ENCODE data around the gene HERC4.
"Not testable (repeated sequence)": the region's sequence is repeated elsewhere in the genome, so short reads cannot be mapped to it uniquely, and the experiment has no call there.

HERC4 gene

GRCh38 chr10:68043030-68043429 lies 32.1 kb downstream of the HERC4 start:
- DNase-seq, result no peak

- DNase-seq, result no peak
Measured at GRCh38 chr10:68032113-68032512, 43.0 kb downstream of the HERC4 start.

DNA sequence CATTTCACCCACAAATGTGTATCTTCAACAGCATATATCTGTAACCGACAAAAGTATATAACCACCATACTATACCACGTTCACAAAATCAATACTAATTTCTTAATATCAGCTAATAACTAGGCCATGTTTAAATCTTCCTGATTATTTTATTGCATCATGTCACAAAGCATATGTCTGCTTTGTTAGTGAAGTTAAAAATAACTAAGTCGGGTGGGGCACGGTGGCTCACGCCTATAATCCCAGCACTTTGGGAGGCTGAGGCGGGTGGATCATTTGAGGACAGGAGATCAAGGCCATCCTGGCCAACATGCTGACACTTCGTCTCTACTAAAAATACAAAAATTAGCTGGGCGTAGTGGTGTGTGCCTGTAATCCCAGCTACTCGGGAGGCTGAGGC lies 47.7 kb downstream of the HERC4 start:
- no peak for DNase-seq

- DNase-seq, result no peak
Measured at GRCh38 chr10:68023292-68023691, 51.8 kb downstream of the HERC4 start.

- DNase-seq, result not testable (repeated sequence)
Measured at GRCh38 chr10:68022324-68022723, 52.8 kb downstream of the HERC4 start.

- not testable (repeated sequence) for DNase-seq
Measured at GRCh38 chr10:68016519-68016918, 58.6 kb downstream of the HERC4 start.

GRCh38 chr10:68010426-68010940 lies 64.6 kb downstream of the HERC4 start:
- no peak for DNase-seq

DNA sequence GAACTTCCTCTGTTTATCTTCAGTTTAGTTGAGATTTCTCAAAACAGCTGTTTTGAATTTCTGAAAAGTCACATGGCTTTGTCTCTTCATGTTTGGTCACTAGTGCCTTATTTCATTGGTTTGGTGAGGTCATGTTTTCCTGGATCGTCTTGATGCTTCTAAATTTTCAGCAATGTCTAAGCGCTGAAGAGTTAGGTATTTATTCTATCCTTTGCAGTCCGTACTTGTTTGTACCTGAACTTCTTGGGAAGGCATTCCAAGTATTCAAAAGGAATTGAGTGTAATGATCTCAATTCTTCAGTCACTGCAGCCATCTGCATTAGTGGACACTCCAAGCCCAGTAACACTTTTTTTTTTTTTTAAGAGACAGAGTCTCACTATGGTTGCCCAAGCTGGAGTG lies 67.7 kb downstream of the HERC4 start:
- DNase-seq, result no peak

- no peak for DNase-seq
Measured at GRCh38 chr10:68001539-68001938, 73.5 kb downstream of the HERC4 start.

GRCh38 chr10:68001000-68001399 lies 74.1 kb downstream of the HERC4 start:
- DNase-seq, result no peak

DNA sequence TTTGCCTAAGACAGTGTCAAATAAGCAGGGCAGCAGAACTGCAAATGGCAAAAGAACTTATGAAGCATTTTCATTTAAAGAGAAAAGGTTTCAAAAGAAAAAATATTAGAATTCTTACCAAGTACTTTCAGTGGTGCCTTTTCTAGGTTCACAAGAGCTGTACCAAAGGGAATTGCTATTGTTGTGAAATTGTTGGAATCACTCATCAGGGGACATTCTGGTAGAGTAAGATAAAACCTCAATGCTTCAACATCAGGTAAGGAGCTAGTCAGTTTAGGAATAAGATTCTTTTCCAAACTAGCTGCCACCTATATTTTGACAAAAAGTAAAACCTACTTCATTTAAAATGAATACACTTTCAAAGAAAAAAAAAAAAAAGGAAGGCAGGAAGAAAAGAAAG lies 85.0 kb downstream of the HERC4 start:
- DNase-seq, result no peak

GRCh38 chr10:67988606-67989005 lies 86.5 kb downstream of the HERC4 start:
- DNase-seq, result no peak

DNA sequence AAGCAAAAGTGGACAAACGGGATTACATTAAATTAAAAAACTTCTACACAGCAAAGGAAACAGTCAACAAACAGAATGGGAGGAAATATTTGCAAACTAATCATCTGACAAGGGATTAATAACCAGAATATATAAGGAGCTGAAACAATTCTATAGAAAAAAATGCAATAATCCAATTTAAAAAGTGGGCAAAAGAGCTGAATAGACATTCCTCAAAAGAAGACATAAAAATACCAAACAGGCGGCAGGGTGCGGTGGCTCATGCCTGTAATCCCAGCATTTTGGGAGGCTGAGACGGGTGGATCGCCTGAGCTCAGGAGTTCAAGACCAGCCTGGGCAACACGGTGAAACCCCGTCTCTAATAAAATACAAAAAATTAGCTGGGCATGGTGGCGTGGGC lies 92.5 kb downstream of the HERC4 start:
- not testable (repeated sequence) for DNase-seq

DNA sequence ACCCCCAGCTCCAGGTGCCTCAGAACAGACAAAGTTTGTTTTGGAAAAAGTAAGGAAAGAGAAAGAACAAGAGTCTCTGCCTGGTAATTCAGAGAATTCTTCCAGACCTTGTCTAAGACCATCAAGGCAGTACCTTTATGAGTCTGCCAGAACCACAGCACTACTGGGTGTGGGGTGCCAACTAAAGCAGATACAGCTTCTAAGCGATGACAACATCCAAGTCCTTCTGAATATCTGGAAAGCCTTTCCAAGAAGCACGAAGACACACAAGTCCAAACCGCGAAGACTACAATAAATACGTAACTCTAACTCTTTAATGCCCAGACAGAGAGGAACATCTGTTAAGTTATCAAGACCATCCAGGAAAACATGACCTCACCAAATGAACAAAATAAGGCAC lies 96.3 kb downstream of the HERC4 start:
- DNase-seq, result no peak

GRCh38 chr10:67977251-67977650 lies 97.8 kb downstream of the HERC4 start:
- DNase-seq, result no peak

DNA sequence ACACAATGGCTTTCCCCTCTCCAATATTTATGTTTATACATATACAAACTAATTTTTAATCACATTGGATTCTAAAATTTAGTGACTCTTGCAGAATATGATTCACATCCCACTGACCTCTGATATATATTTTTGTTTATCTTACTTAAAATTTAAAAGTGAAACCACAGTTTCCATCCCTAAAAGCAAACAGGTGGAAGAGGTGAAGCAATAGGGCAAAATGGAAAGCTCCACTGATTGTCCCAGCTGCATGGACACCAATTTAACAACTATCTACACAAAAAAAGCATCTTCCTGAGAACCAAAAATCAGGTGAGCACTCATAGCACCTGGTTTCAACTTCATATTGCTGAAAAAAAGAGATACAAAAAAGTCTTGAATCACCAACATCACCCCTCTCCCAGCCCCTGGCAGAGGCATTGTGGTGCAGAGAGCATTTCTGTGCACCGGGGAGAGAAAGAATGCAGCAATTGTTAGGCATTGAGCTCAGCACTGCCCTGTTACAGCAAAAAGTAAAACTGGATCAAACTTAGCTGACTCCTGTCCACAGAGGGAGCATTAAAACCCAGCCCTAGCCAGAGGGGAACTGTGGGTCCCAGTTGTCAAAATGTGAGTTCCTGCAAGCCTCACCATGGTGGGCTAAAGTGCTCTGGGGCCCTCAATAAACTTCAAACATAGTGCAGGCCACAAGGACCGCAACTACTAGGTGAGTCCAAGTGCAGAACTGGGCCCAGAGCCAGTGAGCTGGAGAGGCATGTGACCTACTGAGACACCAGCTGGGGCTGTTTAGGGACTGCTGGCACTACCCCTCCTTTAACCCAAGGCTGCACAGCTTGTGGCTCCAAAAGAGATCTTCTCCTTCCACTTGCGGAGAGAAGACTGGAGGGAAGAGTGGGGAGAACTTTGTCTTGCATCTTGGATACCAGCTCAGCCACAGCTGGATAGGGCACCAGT lies 98.5 kb downstream of the HERC4 start:
- DNase-seq, result no peak

DNA sequence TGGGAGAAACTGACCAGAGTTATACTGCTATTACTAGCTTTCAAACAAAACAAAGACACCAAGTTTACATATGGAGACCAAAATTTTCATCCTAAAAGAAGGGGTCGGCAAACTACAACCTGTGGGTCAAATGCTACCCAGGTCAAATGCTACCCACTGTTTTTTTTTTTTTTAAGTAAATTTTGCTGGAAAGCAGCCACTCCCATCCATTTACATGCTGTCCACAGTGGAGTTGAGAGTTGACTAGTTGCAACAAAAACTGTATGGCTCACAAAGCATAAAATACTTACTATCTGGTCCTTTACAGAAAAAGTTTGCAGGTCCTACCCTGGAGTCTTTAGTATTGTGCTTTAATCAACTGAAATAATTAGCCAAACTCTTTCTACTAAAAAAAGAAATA lies 99.2 kb downstream of the HERC4 start:
- DNase-seq, result no peak

DNA sequence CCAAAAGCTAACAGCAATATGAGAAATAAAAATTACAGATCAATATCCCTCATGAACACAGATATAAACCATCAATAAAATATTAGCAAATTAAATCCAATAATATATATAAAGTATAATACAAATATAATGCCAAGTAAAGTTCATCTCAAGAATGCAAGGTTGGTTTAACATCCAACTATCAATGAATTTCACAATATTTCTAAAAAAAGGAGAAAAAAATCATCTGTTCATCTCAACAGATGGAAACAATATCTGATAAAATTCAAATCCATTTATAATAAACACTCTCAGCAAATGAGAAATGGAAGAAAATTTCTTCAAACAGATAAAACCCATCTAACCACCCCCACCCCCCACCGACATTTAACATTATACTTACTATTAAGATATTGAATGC lies 103.8 kb downstream of the HERC4 start:
- DNase-seq, result no peak

GRCh38 chr10:67969875-67970274 lies 105.2 kb downstream of the HERC4 start:
- DNase-seq, result no peak

- not testable (repeated sequence) for DNase-seq
Measured at GRCh38 chr10:67966035-67966434, 109.0 kb downstream of the HERC4 start.

DNA sequence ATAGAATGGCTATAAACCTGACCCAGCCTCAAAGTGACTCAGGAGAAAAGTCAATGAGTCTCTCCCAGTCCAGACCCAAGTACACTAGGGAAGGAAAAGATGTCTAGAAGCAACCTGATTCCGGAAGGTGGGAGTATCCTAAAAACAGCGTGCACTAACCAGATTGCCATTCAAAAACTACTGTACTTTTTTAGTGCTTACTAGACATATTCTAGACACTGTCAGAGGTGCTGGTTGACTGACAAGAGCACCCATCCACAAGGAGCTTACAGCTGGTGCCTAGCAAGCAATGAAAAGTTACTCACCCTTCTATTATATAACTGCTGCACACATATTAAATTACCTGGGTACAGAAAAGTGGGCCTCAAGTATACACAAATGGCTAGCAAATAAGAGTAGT lies 109.6 kb downstream of the HERC4 start:
- DNase-seq, result no peak

GRCh38 chr10:67959839-67960476 lies 115.1 kb downstream of the HERC4 start:
- DNase-seq, result no peak

GRCh38 chr10:67955614-67956013 lies 119.5 kb downstream of the HERC4 start:
- DNase-seq, result no peak

GRCh38 chr10:67943917-67944316 lies 131.2 kb downstream of the HERC4 start:
- no peak for DNase-seq

All from CD4-positive, alpha-beta T cell treated with Interferon gamma for 1 hour (primary cell).